ENCODE results near the gene DRD2. TPM values are rescaled to one million over a fixed set of nuclear protein-coding genes. Genes with fewer than 3 reads are reported as not detected.

Gene DRD2
- total RNA-seq, 1 donor from 2014 or later: 2.9 TPM

DNA sequence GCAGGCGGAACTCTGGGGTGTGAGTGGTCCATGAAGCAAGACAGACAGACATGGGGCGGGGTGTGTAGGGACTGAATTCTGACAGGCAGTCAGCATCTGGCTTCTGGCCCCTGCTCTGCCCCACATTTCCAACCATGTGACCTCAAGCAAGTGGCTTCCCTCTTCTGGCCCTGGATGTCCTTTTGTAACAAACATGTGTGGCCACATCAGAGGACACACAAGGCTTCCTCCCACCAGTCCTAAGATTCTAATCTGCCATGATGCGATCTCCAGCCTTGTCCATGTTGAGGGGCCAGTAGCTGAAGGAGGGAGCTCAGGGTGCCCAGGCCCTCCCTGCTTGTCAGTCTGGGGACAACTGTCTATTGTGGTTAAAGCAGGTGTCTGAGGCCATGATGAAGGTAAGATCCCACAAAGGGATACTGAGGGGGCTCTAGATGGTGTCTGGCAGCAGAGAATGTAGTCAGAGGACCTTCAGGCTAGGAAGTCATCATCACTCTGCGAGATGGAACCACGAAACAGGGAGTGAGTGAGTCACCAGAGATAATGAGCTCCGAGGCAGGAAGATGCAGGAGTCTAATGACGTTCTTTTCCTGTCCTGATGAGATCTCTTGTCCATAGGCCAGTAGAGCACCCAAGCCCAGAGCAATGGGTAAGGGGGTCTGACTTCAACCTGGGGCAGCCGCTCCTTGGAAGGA, 27.4 kb downstream of the DRD2 start:
- Mint-ChIP-seq H3K27ac (ENCODE audit: unreplicated experiment) (no peak overlapping the region), H3K9me3 (no peaks in the 10 kb centered on the region), H3K27me3 (ENCODE audit: low read depth) (peaks cover 9% of the 10 kb centered on the region), H3K4me3 (no peak overlapping the region), H3K4me1 (no peaks in the 10 kb centered on the region), H3K36me3 (ENCODE audit: low read depth) (no peaks in the 10 kb centered on the region)
- TF ChIP-seq CTCF (conservative IDR thresholded peaks at IDR 0.05): no peak
- DNase-seq (ENCODE audit: low read depth, low spot score): no peak

DNA sequence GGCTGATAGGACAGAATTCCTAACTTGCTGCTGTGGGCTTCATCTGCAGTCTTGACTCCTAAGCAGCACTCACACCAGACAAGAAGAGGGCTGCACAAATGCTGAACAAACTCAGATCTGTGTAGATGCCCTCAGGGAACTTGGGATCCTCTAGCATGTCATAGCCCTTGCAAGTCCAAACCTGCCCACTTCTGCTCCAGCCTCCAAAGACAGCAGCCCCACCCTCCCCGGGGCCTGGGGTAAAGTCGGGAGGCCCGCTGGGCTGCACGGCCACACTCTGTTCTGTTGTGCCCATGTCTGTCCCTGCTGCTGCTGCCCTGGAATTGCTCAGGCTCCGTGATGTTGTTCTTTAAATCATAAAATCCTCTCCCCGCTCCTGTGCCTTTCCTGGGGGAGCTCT, 28.3 kb downstream of the DRD2 start:
- H3K27ac Mint-ChIP-seq (ENCODE audit: unreplicated experiment): no peak overlapping the region

DNA sequence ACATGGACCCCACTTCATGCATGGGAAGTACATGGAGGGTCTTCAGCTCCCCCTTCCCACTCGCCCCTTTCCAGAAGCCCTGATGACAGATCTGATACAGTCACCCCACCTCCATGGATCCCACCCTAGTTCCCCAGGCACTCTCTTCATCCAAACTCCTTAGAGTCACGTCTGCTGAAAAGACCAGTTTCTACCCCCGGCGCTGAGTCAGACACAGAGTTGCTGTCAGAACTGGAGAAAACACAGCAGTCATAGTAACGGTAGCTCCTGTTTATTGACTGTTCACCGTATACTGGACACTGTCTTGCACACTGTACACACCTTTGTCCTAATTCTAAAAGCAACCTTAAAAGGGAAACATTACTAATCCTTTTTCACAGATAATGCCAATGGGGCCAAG, 29.1 kb downstream of the DRD2 start:
- no peak overlapping the region for H3K4me3 Mint-ChIP-seq
- peaks cover 11% of the 10 kb centered on the region for H3K27me3 Mint-ChIP-seq (ENCODE audit: low read depth)
- no peaks in the 10 kb centered on the region for H3K9me3 Mint-ChIP-seq
- TF ChIP-seq CTCF (conservative IDR thresholded peaks at IDR 0.05): no peak
- no peaks in the 10 kb centered on the region for H3K4me1 Mint-ChIP-seq
- H3K36me3 Mint-ChIP-seq (ENCODE audit: low read depth): no peaks in the 10 kb centered on the region
- no peak for DNase-seq (ENCODE audit: low read depth, low spot score)
- no peak overlapping the region for H3K27ac Mint-ChIP-seq (ENCODE audit: unreplicated experiment)

More for the DNA sequence above, 28.3 kb downstream of the DRD2 start:
- DNase-seq (ENCODE audit: low read depth, low spot score): no peak
- Mint-ChIP-seq H3K36me3 (ENCODE audit: low read depth) (no peaks in the 10 kb centered on the region), H3K4me1 (no peaks in the 10 kb centered on the region), H3K9me3 (no peaks in the 10 kb centered on the region), H3K4me3 (no peak overlapping the region), H3K27me3 (ENCODE audit: low read depth) (peaks cover 11% of the 10 kb centered on the region)
- no peak for TF ChIP-seq CTCF (conservative IDR thresholded peaks at IDR 0.05)

DNA sequence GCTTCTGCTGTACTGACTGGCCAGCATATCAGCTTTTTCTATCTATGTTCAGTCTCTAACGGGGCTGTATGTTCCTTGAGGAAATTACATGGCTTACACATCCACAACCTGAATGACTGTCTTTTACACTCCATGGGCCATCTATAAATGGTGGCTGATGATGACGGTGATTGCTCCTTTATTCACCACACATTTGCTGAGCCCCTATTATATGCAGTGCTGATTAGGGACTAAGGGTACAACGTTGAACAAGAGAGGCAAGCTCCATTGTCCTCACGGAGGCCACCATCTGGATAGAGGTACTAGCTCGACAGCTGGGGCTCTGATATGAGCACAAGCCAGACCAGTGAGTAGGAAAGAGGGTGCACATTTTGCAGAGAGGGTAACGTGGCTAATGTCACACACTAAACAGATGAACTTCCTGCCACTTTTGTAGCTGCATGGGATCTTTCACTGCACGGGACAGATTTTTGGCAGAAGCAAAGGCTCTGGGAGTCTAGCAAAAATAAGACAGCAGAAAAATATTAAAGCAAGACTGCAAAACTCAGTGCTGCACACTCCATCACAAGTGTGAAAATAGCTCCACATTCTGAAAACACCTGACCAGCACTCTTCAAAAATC, 30.6 kb downstream of the DRD2 start:
- no peak for DNase-seq (ENCODE audit: low read depth, low spot score)
- Mint-ChIP-seq H3K4me3 (no peak overlapping the region), H3K27me3 (ENCODE audit: low read depth) (peaks cover 6% of the 10 kb centered on the region), H3K4me1 (no peaks in the 10 kb centered on the region), H3K9me3 (no peaks in the 10 kb centered on the region), H3K27ac (ENCODE audit: unreplicated experiment) (peak overlapping the region; percentile 37), H3K36me3 (ENCODE audit: low read depth) (no peaks in the 10 kb centered on the region)
- TF ChIP-seq CTCF (conservative IDR thresholded peaks at IDR 0.05): no peak

- no peaks in the 10 kb centered on the region for H3K9me3 Mint-ChIP-seq
- TF ChIP-seq CTCF (conservative IDR thresholded peaks at IDR 0.05): no peak
- H3K36me3 Mint-ChIP-seq (ENCODE audit: low read depth): no peaks in the 10 kb centered on the region
- H3K27ac Mint-ChIP-seq (ENCODE audit: unreplicated experiment): no peak overlapping the region
- H3K4me3 Mint-ChIP-seq: no peak overlapping the region
- peaks cover 2% of the 10 kb centered on the region for H3K27me3 Mint-ChIP-seq (ENCODE audit: low read depth)
- no peaks in the 10 kb centered on the region for H3K4me1 Mint-ChIP-seq
- no peak for DNase-seq (ENCODE audit: low read depth, low spot score)
Measured at GRCh38 chr11:113440816-113441215, 34.4 kb downstream of the DRD2 start.

Measured in neural crest cell (in vitro differentiated cells).